CD4-positive, alpha-beta T cell treated with Interleukin-12 subunit alpha and Interleukin-12 subunit beta, for 1 hour (primary cell): Measurements from ENCODE around the gene CD59.
"Not testable (repeated sequence)": the region's sequence is repeated elsewhere in the genome, so short reads cannot be mapped to it uniquely, and the experiment has no call there.

ENCODE experiments used
- DNase-seq: peaks from one replicate; pipeline ENCODE4 v3.0.0-alpha.2; 2020

The CD59 gene

GRCh38 chr11:33713151-33713855, 22.9 kb downstream of the CD59 start:
- no peak for DNase-seq

DNA sequence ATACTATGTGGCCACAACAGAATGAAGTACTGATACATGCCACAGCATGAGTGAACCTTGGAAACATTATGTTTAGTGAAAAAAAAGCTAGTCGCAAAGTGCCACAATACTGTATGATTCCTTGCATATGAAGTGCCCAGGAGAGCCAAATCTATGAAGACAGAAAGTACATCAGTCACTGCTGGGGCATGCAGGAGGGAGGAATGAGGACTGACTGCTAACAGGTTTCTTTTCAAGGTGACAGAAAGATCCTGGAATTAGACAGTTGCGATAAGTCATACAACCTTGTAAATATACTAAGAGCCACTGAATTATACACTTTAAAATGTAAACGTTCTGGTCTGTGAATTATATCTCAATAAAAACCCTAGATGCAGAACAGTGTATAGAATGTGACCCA, 23.8 kb downstream of the CD59 start:
- DNase-seq = no peak

DNA sequence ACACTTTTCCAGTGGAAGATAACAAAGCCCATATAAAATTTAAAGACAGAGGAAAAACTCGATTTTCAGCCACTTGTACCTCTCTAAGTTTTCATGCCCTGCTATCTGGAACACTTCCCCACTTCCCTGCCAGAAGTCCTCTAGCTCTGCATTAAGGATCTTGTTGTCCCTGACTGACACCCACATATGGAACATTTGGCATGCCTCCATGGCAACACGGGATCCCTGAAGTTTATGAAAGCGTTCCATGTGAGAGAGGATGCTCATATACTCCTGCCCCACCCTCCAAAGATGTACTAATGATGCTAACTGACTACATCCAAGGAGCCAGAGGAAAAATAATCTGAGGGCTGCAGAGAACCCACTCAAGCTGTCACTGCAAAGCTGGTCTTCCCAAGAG, 26.8 kb downstream of the CD59 start:
- no peak for DNase-seq

GRCh38 chr11:33708985-33709384, 27.2 kb downstream of the CD59 start:
- DNase-seq = no peak

- not testable (repeated sequence) for DNase-seq
These were observed 28.4 kb downstream of the CD59 start for GRCh38 chr11:33707831-33708230.

DNA sequence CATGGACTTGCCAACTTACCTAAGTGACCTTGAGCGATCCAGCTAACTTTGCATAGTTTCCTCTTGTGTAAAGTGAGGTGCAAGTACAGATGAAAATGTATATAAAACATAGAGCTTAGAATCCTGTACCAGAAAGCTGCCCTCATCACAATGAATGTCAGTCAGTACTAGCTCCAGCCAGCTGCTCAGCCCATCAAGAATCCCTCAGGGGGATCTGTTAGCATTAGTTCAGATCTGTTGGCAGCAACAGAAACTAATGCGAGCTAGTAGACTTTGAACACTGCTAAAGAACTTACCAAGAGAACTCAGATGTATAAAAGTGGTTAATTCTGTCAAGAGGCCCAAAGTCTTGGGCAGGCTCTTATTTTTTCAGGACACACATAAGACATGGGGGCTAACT, 29.3 kb downstream of the CD59 start:
- no peak for DNase-seq

DNA sequence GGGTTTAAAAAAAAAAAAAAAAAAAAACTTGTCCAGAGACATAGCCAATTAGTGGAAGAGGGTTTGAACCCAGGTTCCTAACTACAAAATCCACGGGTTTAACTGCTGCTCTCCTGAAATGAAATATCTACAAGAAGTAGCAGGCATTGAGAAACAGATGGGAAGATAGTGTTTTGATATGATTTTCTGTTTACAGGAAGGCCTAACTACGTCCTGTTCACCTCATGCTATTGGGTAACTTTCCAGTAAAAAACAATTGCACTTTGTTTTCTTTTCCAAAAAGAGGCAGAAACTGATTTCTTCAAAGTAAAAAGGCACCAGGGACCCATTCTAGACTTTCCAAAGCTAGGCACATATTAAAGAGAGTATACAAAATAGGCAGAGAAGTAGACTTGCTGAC, 29.7 kb downstream of the CD59 start:
- DNase-seq = no peak

GRCh38 chr11:33704240-33705002, 31.8 kb downstream of the CD59 start:
- DNase-seq = no peak

DNA sequence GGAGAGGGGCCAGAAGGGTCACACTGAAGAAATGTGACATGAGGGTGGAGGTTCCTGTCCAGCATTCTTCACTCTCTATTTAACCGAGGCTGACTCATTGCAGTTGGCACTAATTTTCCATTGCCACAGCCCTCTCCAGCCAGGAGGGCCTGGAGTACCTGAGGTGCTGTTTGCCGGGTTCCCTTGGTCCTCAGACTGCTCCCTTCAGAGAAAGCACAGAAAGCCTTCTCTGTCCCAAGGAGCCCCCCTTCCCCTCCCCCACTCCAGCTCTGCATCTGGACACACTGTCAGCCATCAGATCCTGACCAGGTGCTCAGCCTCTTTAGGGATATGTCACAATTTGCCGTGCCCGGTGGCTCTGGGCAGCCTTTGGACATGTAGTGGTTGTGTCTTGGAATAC, 32.4 kb downstream of the CD59 start:
- no peak for DNase-seq

- no peak for DNase-seq
These were observed 33.0 kb downstream of the CD59 start for GRCh38 chr11:33703234-33703633.

DNA sequence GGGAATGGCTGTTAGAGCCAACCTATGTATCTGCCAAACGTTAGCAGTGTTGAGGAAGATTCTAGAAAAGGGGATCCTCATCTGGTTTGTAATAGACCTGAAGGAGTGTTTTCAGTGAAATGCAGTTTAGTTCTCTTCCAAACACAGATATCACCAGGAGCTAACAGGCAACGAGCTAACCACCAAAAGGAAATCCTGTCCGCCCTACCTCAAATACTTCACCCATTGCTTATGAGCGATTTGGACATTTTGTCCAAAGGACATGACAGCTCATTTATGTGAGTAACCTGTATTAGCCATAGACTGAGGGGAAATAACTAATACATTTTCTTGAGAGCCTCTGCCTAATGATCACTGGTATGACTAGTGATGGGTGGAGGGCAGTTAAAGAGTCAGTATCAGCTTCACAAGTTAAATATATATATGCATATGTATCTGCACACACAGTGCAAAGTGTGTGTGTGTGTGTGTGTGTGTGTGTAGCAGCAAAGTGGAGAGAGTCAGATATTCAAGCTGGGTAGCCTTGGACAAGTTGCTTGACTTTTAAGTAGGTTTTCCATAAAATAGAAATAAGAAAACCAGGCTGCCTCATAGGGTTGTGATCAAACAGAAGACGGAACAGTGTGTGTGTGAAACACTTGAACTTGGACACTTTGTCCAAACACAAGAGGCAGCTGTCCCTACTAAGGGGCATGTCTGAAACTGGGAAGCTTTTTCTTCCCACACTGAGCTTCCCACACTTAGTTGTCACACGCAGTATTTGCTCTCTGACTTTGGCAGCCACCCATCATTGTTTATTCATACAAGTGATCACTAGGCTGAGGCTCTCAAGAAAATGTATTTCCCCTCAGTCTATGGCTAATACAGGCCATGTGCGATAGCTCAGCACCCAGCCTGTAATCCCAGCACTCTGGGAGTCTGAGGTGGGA, 34.7 kb downstream of the CD59 start:
- no peak for DNase-seq

GRCh38 chr11:33700502-33701271, 35.5 kb downstream of the CD59 start, which contains the start of gene C11orf91:
C11orf91 (minus strand) TSS chr11:33700826; CDS start chr11:33700740, 86 bp downstream.
- DNase-seq = peak; percentile 96

DNA sequence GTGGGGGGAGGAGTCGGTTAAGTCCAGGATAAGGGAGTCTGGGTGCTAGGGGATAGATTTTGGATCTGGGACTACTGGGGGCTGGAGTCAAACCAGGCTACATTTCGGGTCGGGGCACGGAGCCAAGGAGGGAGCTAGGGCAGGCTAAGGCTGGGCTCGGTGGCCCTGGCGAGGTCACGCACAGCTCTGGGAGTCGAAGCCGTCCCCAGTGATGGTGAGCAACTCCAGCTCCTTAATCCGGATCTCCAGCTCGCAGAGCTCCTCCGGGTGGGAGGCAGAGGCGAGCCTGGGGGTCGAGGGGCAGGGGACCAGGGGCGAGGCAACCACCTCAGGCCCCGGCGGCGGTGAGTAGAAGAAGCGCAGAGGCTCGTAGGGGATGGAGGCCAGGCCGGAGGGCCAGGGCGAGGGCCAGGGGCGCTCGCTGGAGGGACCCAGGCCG, 36.1 kb downstream of the CD59 start:
- DNase-seq = no peak

DNA sequence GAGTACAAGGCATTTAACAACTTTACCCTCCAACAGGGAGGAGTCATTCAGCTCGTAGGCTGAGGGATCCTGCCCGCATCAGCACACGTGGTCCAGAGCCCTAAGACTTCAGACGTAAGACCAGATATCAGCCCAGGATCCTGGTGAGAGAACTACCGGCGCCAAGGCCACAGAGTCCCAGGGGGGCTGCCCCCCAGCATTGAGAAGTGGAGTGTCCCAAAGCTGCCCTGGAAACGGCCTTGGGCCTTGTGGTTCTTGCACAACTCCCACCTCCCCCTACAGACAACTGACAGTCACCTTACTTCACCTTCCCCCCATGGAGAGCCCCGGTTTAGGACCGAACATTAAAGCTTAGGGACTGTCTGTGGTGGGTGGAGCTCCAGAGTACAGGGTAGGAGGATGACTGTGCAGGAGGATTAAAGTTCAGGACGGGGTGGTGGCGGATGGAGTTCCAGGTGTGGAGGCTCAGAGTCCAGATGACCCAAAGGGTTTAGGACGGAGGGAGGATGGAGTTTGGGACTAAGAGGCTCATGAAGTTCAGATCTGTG, 36.6 kb downstream of the CD59 start:
- no peak for DNase-seq

DNA sequence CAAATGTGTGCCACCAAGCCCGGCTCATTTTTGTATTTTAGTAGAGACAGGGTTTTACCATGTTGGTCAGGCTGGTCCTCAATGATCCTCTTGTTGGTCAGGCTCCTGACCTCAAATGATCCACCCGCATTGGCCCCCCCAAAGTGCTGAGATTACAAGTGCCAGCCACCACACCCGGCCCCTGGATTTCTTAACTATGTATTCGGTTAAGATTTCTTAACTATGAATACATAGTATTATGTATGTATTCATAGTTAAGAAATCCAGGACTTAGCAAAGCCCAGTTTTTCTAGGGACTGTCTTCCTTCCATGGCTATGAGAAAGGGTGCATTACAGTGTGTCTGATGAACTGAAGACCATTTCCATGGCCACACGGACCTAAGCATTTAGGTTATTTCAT, 37.3 kb downstream of the CD59 start:
- no peak for DNase-seq

DNA sequence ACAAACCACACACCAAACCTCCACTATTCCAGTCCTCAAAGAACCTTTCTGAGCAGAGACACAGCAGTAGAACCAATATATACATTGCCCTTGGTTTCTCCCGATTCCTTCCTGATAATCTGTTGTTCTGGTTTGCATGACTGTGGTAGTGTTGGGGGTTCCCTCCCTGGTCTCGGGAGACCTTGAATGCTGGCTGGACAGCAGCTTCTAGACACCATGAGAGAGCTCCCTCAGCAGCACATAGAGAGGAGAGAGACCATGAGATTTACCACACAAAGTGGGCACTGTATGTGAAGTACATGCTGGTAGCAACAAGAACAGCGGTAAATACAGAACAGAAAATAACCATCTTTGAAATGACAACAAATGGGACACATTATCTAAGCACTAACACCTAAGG, 38.2 kb downstream of the CD59 start:
- no peak for DNase-seq

DNA sequence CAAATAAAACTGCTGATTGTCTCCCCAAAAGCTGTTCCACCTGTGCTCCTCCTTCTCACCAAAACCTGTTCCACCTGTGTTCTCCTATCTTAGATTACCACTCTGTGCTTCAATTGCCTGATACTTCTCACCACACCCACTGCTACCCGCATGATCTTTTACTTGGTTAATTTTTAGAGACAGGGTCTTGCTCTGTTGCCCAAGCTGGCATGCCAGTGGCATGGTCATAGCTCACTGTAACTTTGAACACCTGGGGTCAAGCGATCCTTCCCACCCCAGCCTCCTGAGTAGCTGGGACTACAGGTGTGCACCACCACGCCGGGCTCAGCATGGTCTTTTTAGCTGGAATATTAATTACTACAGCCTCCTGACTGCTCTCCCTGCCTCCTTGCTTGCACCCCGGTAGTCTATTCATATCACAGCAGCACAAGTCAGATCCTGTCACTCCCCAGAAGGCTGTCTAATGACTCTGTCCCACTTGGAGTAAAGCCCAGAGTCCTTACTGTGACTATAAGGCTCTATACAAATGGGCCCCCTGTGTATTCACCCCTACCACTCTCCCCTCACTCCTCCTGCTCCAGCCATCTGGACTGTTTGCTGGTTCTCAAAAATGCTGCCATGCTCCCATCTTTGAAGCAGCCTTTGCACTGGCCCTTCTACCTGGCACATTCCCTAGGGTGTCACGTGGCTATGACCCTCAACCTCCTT, 39.1 kb downstream of the CD59 start:
- no peak for DNase-seq

DNA sequence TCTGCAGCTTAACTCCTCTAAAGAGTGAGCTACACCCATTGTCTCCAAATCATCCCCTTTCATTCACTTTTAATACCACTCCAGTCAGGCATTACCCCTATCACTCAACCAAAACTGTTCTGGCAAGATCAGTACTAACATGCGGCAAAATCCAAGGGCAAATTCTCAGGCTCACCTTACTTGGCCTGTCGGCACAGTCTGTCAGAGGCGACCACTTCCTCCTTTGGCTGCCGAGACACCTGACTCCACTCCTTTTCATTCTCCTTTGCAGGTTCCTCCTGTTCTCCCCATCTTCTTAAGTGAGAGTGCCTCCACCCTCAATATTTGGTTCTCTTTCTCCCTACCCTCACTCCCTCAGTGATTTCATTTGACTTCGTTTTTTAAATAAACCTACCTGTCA, 39.8 kb downstream of the CD59 start:
- no peak for DNase-seq

DNA sequence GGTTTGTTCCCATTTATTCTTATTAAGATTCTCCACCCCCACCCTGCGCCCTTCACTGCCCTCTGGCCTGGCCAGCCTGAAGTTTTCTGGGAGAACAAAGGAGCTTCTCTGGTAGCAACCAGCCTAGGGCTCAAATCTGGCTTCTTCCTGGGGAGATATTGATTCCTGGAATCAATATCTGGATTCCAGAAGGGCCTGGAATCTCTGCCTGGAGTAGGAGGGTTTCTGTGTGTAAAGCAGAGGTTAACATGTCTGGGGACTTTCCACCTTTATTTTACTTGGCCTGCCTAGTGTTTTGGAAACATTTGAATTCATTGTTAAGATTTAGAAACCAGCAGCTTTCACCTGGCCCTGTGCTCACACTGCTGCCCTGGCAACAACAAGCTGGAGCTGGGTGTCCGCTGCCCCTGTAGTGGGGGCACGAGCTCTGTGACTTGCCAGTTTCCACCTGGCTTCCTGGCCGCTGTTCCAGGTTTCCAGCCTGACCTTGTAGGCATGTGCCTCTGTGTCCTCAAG, 41.1 kb downstream of the CD59 start:
- no peak for DNase-seq

GRCh38 chr11:33694346-33695050, 41.7 kb downstream of the CD59 start:
- no peak for DNase-seq

GRCh38 chr11:33692541-33692940, 43.7 kb downstream of the CD59 start:
- no peak for DNase-seq
